GM12872 (cell line): ENCODE measurements around the gene ARF6.

Experiments used
- CTCF ChIP-seq: IDR thresholded peaks from 3 replicates; pipeline ENCODE4 v1.5.1; 2011; ENCODE audit warnings: low read depth, mild to moderate bottlenecking, low read length, moderate library complexity; ENCODE audit not compliant: insufficient read depth

ARF6 gene

GRCh38 chr14:49892636-49893308 lies at the start of gene ARF6:
Gene ARF6, plus strand, starts transcription at chr14:49893082. Its CDS starts 655 bp downstream, at chr14:49893737.
- no peak for TF ChIP-seq CTCF

GRCh38 chr14:49849213-49849847 lies 43.6 kb upstream of the ARF6 start:
- no peak for TF ChIP-seq CTCF

GRCh38 chr14:49851813-49852212 lies 41.1 kb upstream of the ARF6 start:
- no peak for TF ChIP-seq CTCF

- peak; percentile 82 for TF ChIP-seq CTCF
These were observed 40.4 kb upstream of the ARF6 start, which contains the start of gene NEMF for GRCh38 chr14:49852301-49853157. Gene NEMF, minus strand, starts transcription at chr14:49852788. Its CDS starts 35 bp downstream, at chr14:49852753.

- TF ChIP-seq CTCF = no peak
These were observed 39.8 kb upstream of the ARF6 start for GRCh38 chr14:49853158-49853477.

GRCh38 chr14:49853572-49854375 lies 39.1 kb upstream of the ARF6 start:
- TF ChIP-seq CTCF = peak; percentile 50
